HG02571 (cell line): ENCODE results near the gene C10orf95.
"Not testable (repeated sequence)": the region's sequence is repeated elsewhere in the genome, so short reads cannot be mapped to it uniquely, and the experiment has no call there.

Source experiments
- ATAC-seq: cut with Tn5 transposase; IDR thresholded peaks from one replicate; pipeline ENCODE4 v1.9.1; 2021; ENCODE audit warnings: mild to moderate bottlenecking, moderate library complexity; ENCODE audit not compliant: unreplicated experiment

The C10orf95 gene

GRCh38 chr10:102467318-102467717 lies 16.0 kb upstream of the C10orf95 start:
- no peak for ATAC-seq

GRCh38 chr10:102465466-102465865 lies 14.1 kb upstream of the C10orf95 start:
- no peak for ATAC-seq

DNA sequence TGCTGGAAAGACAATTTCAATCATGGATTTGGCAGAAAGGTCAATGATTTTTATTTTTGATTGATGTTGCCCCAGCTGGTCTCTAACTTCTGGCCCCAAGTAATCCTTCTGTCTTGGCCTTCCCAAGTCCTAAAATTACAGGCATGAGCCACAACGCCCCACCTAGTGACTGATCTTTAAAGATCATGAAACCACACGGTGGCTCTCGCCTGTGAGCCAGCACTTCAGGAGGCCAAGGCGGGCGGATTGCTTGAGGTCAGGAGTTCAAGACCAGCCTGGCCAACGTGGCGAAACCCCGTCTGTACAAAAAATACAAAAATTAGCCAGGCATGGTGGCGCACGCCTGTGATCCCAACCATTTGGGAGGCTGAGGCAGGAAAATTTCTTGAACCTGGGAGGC lies 12.6 kb upstream of the C10orf95 start:
- ATAC-seq = no peak

DNA sequence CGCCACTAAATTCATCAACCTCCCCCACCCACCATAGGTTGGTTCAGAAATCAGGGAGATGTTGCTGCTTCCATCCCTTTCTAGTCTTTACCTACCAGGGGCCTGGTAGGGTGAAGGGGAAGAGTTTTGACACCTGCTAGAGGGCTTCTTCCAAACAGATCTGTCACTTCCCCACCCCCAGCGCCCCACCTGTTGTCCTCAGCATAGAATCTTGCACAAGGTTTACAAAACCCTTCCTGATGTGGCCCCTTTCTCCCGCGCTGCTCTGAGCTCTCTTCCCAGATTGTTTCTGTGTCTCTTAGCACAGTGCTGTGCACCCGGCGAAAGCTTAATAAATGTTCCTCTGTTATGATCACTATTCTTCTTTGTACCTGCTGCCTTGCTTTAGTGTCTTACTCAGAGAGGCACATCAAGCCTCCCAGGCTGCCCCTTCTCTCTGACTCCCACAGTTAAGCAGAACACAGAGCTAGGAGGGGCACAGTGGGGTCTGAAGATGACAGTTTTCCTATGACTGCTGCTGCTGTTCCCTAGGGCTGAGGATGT lies 11.2 kb upstream of the C10orf95 start:
- no peak for ATAC-seq

DNA sequence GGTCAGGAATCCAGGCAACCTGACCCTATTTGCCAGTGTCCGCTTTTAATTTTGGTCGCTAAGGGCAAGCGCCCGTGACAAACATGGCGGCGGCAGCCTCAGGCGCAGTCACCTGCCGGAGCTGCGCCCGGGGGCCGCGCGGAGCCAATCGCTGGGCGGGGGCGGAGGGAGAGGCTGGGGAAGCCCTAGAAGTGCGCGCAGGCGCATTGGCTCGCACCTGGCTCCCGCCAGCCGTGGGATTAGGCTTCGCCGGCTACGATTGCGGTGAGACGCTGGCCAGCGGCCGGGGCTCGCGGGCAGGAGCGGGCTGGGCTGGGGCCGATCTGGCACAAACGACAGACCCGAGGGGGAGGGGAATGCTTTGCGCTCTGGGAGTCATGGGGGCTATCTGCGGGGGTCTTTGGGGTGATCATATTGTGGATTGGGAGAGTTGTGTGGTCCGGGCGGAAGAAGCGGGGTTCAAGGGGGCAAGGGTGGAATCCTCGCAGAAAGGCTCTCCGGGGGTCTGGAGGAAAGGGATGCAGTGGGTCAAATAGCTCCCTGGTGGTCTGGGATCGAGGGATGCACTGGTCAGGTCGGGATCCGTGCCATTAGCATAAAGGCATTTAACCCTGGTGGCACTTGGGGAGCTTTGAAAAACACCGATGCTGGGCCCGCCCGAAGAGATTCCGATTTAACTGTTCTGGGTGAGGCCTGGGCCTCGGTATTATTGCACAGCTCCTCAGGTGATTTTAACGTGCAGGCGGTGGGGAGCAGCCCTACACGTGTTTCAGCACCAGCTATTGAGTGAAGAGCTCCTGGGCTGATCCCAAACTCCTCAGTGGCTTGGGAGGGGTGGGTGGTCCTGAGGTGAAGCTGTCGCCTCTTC lies 10.1 kb upstream of the C10orf95 start:
- ATAC-seq = peak; percentile 85

DNA sequence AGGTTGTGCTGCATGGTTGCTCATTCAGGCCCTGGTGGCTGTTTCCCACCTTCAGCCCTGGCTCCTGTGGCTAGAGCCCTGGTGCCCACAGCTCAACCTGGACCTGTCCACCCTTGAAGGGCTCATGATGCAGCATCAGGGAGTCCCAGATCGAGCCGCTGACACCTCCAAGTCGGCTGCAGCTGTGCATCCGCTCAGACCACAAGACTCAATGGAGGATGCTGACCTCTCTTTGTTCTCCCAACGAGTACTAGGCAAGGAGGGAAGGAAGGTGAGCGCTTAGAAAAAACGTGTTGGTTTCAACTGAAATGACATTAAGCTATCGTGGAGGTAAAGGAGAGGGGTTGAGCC lies 9.5 kb upstream of the C10orf95 start:
- ATAC-seq = peak; percentile 23

DNA sequence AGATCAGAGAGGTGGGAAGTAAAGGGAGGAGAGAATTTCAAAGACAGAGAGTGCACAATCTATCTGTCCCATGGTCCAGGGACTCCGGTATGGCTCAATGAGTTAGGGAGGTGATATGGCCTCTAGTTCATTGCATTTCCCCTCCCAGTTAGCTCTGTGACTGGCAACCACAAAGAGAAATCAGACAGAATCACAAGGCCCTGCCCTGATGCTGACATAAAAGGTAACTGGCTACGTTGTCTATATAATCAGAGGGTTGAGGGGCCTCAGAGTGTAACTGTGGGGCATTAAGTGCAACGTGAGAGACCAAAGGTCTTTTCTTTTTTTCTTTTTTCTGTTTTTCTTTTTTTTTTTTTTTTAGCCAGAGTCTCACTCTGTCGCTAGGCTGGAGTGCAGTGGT lies 7.3 kb upstream of the C10orf95 start:
- no peak for ATAC-seq

DNA sequence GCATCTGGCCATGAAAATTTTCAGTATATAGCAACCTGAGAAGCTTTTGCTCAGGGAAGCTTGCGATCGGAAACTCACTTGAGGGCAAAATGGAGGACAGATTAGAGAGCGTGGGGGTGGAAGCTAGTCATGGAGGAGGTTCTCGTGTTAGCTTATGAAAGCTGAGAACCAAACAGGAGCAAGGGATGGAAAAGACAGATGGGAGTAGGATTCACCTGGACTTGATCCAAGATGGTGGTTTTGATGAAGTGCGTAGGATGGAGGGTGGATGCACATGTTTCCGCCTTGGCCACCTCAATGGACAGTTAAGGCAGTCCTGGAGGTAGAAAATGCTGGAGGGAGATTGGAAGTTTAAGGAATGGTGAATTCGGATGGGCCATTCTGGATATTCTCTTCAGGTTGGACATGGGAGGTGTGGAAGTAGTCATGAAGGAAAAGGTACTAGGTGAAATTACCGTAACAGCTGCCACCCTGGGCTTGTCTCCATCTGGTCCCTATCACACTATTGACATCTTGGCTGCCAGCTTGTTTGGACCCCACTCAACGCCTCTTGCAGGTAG lies 6.3 kb upstream of the C10orf95 start:
- ATAC-seq = no peak

GRCh38 chr10:102455893-102456471 lies 4.6 kb upstream of the C10orf95 start:
- ATAC-seq = no peak

GRCh38 chr10:102454662-102455487 lies 3.5 kb upstream of the C10orf95 start:
- not testable (repeated sequence) for ATAC-seq

DNA sequence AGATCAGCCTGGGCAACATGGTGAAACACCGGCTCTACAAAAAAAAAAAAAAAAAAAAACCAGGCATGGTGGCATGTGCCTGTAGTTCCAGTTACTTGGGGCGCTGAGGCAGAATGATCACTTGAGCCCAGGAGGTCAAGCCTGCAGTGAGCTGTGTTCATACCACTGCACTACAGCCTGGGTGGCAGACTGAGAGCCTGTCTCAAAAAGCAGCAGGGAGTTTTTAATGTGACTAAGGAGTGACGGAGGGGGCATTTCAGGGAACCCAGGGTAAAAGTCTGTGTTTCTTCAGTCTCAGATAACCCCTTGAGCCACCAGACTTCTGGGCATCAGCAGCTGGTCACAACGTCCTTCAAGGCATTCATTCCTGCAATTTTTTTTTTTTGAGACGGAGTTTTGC lies 2.2 kb upstream of the C10orf95 start:
- no peak for ATAC-seq

DNA sequence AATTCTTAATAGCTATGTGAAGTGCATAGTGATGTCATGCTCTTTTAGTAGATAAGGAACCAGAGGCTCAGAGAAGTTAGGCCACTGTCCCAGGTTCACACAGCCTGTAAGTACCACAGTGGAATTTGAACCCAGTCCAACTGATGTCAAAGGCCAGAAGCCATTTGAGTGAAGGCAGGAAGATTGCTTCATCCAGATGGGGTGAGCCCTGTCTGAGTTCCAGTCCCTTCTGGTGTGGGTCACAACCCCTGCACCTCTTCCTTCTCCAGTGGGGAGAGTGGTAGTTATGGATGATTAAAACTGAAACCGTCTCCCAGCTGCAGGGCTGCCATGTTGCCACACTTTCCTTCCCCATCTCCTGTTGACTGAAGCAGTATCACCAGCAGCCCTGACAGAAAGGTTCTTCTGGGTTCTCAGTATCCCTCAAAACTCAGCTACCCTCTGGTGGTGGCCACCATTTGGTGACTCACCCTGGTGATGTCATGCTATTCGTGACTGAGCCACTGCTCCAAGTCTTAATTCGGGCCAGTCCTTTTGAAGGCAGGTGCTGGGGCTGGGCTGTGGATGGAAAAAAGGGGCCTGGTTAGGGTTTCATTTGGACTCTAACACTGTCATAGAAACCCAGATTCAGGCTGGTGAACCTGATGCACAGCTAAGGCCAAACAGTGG lies 1.5 kb upstream of the C10orf95 start:
- no peak for ATAC-seq

DNA sequence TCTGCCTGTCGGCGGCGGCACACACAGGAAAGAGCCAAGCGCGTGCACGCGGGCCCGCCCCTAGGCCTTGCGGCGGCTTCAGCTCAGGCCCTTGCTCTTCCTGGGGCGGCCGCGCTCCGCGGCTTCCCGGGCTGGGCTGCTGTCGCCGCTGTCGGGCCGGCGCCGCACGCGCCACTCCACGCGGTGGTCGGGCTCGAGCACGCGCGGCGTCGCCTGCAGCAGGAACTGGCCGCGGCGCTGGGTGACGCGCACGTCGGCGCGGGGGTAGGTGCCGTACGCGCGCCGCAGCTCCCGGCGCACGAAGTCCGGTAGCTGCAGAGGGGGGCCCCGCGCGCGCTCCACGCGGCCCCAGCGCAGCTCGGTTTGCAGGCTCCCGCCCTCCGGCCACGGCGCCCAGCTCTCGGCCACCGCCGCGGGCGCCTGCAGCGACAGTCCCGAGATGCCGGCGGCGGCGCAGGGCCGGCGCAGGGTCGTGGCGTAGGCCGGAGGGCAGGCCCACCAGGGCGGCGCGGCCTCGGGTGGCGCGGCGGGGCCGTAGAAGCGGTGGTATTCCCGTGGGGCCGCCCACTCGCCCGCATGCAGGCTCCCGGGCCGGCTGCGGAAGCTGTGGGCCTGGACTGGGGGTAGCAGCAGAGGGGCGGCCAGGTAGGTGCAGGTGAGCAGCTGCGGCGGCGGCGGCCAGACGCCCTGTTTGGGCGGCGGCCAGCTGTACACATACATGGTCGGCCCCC lies 804 bp downstream of the C10orf95 start:
- peak; percentile 67 for ATAC-seq

- ATAC-seq = no peak
Measured at GRCh38 chr10:102450124-102450373, 1.3 kb downstream of the C10orf95 start.

DNA sequence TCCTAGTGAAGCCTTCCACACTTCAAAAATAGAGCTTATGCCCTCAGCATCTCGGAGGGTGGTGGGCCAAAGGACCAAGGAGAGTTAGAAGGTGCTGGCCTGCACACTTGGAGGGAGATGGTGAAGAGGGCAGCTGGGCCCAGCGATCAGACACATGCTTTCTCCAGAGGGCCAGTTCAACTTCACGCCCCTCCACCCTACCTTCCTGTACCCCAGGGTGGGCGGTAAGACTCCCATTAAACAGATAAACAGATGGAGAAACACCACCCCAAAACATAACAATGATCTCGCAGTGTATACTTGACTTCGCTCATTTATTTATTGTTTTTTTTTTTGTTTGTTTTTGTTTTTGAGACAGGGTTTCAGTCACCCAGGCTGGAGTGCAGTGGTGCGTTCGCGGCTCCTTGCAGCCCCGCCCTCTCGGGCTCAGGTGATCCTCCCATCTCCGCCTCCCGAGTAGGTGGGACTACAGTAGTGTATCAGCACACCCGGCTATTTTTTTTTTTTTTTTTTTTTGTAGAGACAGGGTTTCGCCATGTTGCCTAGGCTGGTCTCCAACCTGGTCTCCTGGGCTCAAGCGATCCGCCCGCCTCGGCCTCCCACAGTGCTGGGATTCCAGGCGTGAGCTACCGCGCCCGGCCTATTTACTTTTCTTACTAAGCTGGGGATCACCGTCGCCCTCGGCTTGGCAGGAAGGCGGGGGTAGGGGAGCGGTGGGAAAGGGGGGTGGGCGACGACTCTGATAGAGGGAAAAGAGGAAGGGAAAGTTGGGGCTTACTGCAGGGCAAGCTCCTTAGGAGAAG lies 1.8 kb downstream of the C10orf95 start:
- peak; percentile 35 for ATAC-seq

DNA sequence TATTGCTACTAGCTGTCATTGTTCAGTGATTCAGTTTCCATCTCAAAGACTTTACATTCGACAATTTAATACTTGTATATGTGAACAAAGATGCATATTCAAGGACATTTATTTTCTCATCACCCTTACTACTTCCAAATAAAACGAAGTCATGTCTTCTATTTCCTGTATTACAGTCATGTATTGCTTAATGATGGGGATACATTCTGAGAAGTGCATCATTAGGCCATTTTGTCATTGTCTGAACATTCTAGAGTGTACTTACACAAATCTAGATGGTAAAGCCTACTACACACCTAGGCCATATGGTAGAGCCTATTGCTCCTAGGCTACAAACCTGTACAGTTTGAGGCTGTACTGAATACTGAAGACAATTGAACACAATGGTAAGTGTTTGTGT lies 6.5 kb downstream of the C10orf95 start:
- ATAC-seq = no peak

GRCh38 chr10:102438374-102438773 lies 13.0 kb downstream of the C10orf95 start:
- no peak for ATAC-seq

GRCh38 chr10:102437515-102437914 lies 13.8 kb downstream of the C10orf95 start:
- no peak for ATAC-seq

- ATAC-seq = no peak
Measured at GRCh38 chr10:102436312-102436711, 15.0 kb downstream of the C10orf95 start.
